Midbrain (tissue), 1 donor: ENCODE data around the gene FGF11.

Experiments
- DNase-seq: peaks from one replicate; lab custom pipeline; 2025; lab: John Stamatoyannopoulos, UW

FGF11 gene

GRCh38 chr17:7439462-7440112 lies at the start of gene FGF11:
FGF11 (plus strand) TSS chr17:7439512; CDS start chr17:7439621, 109 bp downstream.
- DNase-seq: no peak

- no peak for DNase-seq
These were observed 49.1 kb upstream of the FGF11 start for GRCh38 chr17:7389924-7390910.

GRCh38 chr17:7391307-7391706 lies 48.0 kb upstream of the FGF11 start:
- no peak for DNase-seq

DNA sequence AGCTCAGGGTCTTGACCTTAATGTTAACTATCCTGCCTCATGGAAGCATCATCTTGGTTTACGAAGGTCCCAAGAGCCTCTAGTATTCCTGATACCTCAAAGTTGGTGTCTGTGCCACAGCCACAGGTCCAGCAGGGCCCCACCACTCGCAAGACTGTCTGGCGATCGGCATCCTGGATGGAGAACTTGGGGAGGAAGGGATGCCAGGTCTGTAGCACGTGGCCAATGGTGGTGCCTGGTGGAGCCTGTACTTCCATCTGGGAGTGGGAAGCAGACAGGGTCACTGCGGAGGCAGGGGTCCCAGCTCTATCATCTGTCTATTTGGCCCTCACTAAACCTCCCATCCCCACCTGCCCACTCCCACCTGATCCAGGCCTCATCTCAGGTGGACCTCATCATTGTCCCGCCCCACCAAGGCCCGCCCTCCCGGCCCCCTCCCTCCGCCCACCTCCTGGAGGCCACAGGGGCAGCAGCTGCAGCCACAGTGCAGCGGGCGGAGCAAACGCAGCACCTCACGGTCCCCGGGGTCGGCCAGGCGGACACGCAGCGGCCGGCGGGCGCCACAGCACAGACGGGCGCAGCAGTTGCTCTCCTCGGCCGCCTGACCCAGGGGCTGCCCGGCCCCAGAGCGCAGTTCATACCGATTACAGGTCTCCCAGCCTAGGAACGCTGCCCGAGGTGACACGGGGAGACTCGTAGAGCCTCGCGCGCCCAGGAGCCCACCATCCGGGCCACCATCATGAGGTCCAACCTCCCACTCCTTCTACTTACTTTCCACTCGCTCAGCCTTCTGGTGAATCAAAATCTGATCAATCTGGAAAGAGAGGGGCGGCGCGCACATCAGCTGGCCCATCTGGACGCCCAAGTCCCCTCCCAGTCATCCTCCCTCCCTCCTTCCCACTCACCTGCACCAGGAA lies 46.4 kb upstream of the FGF11 start:
- no peak for DNase-seq

DNA sequence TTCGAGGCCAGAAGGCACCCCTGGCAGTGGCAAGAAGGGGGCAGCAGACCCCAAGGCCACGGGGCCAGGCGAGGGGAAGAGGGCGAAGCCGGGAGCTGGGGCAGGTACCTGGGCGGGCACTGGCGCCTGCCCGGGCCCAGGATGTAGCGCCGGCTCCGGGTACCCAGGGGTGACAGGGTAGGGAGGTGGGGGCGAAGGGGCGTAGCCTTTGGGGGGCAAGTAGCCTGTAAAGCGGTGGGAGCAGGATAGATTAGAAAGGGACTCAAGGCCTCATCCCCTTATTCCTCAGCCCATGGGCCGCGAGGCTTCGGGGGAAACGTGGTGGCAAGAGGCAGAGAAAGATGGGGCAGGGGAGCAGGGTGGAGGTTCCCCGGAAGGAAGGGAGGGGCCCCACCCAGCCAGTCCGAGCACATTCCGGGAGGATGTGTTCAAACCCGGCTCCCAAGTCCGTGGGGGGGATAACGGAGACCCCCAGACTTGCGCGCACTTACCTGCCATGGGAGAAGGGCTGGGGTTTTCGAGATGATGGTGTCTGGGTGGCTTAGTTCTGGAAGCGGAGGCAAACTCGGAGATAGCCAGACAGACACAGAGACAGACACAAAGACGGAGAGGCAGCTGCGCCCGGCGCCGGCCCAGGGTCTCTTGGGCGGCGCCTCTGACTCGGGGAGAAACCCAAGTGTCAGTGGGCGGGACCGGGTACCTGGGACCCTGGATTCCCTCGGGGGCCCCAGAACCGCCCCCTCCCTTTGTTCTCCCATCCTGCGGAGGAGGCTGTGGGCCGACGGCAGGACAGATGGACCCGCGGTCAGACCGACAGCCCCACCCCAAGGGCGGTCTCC lies 45.5 kb upstream of the FGF11 start:
- DNase-seq: no peak

DNA sequence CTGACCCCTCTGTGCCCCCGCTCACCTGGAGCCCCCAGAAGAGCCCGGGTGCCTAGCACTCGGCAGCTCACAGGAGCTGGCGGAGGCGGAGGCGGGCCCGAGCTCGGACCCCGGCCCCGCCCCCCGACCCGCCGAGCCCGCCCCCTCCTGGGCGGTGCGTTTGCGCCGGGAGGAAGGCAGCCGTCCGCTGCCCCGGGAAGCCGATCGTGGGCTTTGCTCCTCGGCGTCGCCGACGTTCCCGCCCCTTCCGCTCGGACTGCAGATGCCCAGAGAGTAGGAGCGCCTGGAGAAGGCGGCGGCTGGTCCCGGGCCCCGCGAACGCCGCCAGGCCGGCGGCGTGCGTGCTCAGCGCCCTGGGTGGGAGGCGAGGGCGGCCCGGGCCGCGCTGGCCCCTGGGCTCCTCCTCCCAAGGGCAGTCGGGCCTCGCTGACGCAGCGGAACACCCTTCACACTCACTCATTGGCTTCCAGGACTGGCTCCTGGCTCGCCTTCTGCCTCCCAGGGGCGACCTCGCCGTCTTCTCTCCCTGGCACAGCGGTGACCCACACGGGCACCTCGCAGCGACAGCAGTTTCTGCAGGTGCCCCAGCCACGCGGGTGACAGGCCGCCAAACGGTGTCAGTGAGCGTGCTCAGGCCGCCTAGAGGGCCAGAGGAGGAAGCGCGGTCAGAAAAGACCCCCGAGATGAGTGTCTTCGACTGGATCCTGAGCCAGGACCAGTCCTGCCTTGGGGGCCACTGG lies 44.7 kb upstream of the FGF11 start, which contains the start of gene PLSCR3:
PLSCR3 (minus strand) TSS at position 74 of the 740 bp plus-strand sequence. CDS start 415 bp downstream, outside the sequence.
- DNase-seq: peak; percentile 81

DNA sequence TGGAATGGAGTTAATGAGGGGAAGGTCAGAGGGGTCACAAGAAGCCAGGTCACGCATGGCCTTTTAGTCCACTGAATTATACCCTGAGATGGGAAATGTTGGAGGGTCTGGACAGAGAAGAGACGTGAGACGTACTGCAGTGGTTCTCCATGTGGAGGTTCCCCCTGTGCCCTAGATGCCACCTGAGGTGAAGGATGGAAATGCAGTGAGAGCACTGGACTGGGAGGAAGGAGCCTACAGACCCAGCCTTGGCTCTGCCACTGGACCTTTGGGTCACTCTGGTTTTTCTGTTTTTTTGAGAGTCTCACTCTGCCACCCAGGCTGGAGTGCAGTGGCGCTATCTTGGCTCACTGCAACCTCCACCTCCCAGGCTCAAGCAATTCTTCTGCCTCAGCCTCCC lies 43.2 kb upstream of the FGF11 start:
- DNase-seq: no peak

DNA sequence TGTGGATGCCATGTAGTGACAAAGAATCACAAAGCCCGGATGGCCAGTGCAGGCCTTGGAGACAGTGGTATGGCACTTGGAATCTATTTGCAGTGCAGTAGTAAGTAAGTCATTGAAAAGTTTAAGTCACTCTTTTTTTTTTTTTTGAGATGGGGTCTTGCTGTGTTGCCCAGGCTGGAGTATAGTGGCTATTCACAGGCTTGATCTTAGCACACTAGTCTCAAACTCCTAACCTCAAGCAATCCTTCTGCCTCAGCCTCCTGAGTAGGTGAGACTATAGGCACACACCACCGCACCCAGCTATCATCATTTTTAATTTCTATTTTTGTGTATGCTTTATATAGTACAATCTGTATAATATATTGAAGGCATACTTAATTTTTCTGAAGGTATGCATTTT lies 40.7 kb upstream of the FGF11 start:
- DNase-seq: no peak

DNA sequence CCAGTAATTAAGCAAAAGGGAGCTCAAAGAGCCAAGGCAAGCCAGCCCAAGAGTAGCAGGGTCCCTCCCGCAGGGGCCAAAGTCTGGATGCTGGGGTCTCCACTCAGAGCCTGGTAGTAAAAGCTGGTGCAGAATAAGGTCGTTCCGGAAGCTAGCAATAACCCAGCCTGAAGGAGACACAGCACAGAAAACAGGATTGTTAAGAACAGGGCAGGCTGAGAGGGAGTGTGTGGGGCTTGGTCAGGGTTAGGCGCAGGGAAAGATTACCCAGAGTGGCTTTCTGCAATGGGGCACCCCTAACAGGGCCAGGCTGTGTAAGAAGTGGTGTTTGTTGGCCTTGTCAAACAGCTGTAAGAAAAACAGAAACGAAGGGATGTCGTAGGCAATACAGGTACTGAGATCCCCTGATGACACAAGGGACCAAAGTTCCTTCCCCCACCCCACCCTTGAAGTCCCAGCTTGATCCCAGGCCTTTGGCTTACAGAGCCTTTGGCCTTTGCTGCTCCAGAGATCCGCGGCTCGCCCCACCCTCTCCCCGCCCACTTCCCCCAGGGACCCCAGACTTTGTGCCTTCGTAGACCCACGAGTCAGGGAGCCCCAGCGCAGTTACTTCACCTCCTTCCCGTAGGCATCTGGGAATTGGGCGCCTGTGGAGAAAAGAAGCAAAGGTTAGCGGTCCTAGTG lies 36.1 kb upstream of the FGF11 start:
- DNase-seq: no peak

- DNase-seq: no peak
These were observed 35.7 kb upstream of the FGF11 start for GRCh38 chr17:7403727-7403976.

DNA sequence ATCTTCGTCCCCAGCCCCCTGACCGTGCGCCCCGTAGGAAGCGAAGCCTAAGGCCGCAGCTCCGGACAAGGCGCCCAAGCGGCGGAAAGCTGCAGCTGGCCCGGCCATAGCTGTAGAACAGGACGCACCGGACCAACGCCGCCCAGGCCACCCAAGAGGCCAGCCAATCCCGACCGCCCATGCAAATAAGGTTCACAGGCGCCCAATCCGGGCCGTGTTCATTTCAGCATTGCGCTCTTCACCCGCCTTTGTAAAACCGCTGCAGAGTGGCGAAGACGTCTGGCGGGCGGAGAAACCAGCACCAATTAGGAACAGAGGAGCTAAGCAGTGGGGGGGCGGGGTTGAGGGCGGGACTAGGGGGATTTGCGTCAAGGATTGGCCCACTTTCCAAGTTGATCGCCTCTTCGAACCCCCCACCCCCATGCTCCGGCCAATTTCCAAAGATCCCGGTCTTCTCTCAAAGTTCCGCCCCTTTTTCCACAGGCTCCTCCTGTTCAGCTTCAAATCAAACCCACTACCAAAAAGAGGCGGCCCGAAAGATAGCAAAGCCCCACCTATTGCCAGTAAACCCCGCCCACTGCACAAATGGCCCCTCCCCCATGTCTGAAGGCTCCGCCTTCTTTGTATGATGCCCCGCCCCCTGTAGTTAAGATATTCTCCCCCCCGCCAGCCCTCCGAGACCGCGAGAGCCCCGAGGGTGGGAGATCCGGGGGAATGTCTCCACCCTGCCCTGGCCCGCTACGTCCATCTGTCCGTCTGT lies 35.2 kb upstream of the FGF11 start, which contains the start of gene TMEM256:
TMEM256 (minus strand) TSS at position 121 of the 760 bp plus-strand sequence; CDS start at position 108, 13 bp downstream.
- DNase-seq: peak; percentile 100

GRCh38 chr17:7404737-7405349 lies 34.5 kb upstream of the FGF11 start:
- no peak for DNase-seq

- no peak for DNase-seq
These were observed 33.7 kb upstream of the FGF11 start for GRCh38 chr17:7405350-7406234.

DNA sequence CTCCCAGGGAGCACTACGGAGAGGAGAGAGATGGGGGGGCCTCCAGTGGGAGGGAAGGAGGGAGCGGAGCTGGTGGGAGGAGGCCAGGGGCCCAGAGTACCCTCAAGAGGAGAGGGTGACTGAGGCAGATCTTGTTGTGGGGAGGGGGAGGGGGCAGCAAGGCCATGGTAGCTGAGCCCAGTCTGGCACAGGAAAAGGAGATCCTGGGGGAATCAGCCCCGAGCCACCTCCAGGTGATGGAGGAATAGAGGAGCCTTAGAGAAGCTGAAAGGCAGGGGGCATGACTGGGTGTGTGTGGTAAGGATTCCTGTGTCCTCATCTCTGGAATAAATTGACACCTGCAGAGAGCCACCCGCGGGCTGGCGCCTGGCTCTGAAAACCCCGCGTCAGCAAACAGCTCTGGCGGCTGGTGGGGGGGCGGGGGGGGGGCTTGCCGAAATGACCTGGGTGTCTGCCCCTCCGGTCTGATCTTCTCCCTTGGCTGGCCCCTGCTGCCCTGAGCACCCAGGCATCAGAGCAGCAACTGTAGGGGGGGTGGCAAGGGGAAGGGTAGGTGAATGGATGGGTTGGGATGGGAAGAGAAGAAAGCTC lies 33.0 kb upstream of the FGF11 start:
- no peak for DNase-seq

DNA sequence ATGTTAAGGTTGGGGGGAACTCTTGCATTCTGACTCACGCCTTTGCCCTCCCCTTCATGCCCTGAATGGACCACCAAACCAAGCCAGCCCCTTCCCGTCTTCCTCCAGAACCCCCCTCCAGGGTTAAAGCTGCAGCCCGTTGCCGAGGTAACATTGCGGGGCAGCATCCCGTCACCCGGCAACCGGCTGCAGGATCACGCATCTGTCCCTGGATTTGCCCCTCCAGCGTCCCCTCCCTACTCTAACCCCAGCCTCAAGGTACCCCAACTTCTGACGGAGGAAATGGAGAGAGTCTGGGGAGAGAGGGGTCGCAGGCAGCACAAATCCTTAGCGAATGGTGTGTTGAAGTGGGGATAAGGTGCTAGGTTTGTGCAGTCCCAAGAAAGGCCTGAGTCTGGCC lies 32.2 kb upstream of the FGF11 start:
- no peak for DNase-seq

DNA sequence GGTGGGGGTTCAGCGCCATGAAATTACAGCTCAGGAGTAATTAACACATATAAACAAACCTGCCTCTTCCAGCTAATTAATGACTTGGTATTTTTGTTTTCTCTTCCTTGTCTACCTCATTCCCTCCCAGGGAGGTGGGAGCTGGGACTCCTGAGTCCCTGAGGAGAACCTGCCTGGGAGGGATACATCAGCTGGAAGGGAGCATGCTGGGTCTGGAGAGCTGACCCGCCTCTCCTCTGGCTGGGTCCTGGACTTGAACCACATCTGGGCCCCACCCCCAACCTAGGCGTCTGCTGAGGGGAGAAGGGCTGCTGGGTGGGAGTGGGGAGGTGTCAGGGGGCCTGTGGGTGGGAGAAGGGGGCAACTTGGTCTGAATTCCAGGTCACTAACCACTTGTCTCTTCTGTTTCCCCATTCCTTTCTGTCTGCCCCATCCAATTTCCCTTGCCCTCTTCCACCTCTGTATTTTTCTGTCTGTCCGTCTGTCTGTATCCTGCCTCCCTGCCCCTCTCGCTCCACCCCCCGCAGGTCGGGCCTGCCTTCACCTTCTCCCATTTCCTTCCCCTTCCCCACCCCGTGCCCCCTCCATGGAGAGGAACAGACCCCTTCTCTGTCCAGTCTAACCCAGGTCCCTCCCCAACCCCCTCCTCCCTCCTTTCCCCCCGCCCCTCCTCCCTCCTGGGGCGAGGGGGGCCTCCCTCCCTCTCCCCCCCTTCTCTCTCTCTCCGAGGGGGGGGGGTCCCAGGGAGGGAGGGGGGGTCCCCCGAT lies 31.6 kb upstream of the FGF11 start, which contains the start of gene NLGN2:
NLGN2 (plus strand) TSS at position 361 of the 767 bp plus-strand sequence. CDS start 411 bp downstream, outside the sequence.
- no peak for DNase-seq
